ENCODE results near the gene NONO.

DNA sequence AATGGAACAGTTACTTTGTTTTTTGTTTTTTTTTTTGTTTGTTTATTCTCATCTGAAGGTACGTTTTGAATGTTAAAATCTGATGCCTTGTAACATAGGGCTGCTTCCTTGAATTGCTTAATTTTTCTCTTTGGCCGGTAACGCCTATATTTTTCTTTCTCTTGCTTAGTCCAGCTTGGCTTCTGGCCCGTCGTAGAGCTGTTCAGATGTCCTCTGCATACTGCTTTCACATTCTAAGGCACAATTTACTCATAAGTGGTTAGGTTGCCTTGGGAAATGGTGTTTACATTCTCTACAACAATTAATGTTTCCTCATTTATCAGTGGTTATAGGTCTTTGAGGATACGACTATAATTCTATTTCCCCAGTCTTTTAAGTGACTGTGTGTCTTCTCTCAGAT lies 7.9 kb downstream of the NONO start:
- TF ChIP-seq, protein P1, sequence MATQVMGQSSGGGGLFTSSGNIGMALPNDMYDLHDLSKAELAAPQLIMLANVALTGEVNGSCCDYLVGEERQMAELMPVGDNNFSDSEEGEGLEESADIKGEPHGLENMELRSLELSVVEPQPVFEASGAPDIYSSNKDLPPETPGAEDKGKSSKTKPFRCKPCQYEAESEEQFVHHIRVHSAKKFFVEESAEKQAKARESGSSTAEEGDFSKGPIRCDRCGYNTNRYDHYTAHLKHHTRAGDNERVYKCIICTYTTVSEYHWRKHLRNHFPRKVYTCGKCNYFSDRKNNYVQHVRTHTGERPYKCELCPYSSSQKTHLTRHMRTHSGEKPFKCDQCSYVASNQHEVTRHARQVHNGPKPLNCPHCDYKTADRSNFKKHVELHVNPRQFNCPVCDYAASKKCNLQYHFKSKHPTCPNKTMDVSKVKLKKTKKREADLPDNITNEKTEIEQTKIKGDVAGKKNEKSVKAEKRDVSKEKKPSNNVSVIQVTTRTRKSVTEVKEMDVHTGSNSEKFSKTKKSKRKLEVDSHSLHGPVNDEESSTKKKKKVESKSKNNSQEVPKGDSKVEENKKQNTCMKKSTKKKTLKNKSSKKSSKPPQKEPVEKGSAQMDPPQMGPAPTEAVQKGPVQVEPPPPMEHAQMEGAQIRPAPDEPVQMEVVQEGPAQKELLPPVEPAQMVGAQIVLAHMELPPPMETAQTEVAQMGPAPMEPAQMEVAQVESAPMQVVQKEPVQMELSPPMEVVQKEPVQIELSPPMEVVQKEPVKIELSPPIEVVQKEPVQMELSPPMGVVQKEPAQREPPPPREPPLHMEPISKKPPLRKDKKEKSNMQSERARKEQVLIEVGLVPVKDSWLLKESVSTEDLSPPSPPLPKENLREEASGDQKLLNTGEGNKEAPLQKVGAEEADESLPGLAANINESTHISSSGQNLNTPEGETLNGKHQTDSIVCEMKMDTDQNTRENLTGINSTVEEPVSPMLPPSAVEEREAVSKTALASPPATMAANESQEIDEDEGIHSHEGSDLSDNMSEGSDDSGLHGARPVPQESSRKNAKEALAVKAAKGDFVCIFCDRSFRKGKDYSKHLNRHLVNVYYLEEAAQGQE (IDR thresholded peaks at IDR 0.05): no peak
- TF ChIP-seq, protein P2, sequence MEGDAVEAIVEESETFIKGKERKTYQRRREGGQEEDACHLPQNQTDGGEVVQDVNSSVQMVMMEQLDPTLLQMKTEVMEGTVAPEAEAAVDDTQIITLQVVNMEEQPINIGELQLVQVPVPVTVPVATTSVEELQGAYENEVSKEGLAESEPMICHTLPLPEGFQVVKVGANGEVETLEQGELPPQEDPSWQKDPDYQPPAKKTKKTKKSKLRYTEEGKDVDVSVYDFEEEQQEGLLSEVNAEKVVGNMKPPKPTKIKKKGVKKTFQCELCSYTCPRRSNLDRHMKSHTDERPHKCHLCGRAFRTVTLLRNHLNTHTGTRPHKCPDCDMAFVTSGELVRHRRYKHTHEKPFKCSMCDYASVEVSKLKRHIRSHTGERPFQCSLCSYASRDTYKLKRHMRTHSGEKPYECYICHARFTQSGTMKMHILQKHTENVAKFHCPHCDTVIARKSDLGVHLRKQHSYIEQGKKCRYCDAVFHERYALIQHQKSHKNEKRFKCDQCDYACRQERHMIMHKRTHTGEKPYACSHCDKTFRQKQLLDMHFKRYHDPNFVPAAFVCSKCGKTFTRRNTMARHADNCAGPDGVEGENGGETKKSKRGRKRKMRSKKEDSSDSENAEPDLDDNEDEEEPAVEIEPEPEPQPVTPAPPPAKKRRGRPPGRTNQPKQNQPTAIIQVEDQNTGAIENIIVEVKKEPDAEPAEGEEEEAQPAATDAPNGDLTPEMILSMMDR (IDR thresholded peaks at IDR 0.05; ENCODE audit: low read depth, low read length, missing input control): no peak
- no peak for TF ChIP-seq GABPA (IDR thresholded peaks at IDR 0.05 in 1 of 2, conservative IDR thresholded peaks at IDR 0.05 in 1 of 2)
